Measurements from ENCODE around the gene MDH2. TPM values are rescaled to one million over a fixed set of nuclear protein-coding genes. Genes with fewer than 3 reads are reported as not detected.

The MDH2 gene
- total RNA-seq, 1 donor = 36.6 TPM

DNA sequence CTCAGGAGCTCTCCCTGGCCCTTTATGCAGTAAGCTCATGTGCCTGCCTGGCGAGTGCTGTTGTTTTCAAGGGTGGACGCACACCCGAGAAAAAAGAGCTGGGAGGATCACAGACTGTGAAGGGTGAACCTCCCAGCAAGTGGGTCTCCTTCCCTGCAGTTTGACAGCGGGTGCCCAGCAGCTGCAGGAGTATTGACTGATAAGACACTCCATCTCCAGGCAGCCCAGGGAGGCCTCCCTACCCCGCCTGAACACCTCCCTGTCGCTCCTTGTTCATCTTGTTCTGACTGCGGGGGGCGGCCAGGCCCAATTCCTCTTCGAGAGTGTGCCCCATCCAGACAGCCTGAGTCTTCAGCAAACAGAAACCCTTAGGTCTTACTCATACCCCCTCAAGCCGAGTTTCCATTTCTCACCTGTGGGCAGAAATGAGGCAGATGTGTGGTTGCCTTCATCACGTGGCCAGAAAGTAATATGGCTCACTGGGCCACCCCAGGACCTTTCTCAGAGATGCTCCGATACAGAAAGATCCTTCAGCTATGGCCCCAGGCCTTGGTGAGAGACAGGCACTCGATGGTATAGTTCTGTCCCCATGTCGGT, 17.2 kb downstream of the MDH2 start:
- DNase-seq (ENCODE audit: insufficient read length, low spot score, missing footprints) = peak; percentile 74
- H3K4me2 ChIP-seq (ENCODE audit: insufficient read depth, low read length) = no peak overlapping the region
- TF ChIP-seq, protein P1, sequence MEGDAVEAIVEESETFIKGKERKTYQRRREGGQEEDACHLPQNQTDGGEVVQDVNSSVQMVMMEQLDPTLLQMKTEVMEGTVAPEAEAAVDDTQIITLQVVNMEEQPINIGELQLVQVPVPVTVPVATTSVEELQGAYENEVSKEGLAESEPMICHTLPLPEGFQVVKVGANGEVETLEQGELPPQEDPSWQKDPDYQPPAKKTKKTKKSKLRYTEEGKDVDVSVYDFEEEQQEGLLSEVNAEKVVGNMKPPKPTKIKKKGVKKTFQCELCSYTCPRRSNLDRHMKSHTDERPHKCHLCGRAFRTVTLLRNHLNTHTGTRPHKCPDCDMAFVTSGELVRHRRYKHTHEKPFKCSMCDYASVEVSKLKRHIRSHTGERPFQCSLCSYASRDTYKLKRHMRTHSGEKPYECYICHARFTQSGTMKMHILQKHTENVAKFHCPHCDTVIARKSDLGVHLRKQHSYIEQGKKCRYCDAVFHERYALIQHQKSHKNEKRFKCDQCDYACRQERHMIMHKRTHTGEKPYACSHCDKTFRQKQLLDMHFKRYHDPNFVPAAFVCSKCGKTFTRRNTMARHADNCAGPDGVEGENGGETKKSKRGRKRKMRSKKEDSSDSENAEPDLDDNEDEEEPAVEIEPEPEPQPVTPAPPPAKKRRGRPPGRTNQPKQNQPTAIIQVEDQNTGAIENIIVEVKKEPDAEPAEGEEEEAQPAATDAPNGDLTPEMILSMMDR (IDR thresholded peaks at IDR 0.05; ENCODE audit: extremely low read depth, low read depth, low read length) = no peak
- peaks cover 23% of the 10 kb centered on the region for H3K4me1 ChIP-seq (ENCODE audit: insufficient read depth, low read length)
- no peak overlapping the region for H3K4me3 ChIP-seq (ENCODE audit: insufficient read depth, low read length)
- H3K79me2 ChIP-seq (ENCODE audit: insufficient read depth, low read length) = peaks cover 2% of the 10 kb centered on the region
- peaks cover 12% of the 10 kb centered on the region for H4K20me1 ChIP-seq (ENCODE audit: insufficient read depth, low read length)
- H3K27ac ChIP-seq (ENCODE audit: low read depth, low read length) = no peak overlapping the region
- no peaks in the 10 kb centered on the region for H3K9me3 ChIP-seq (ENCODE audit: low read depth, low read length)
- peaks cover 67% of the 10 kb centered on the region for H3K36me3 ChIP-seq (ENCODE audit: insufficient read depth, low read length)
- no peaks in the 10 kb centered on the region for H3K27me3 ChIP-seq (ENCODE audit: insufficient read depth, low read length)
- H2AFZ ChIP-seq (ENCODE audit: low read length) = no peak overlapping the region

DNA sequence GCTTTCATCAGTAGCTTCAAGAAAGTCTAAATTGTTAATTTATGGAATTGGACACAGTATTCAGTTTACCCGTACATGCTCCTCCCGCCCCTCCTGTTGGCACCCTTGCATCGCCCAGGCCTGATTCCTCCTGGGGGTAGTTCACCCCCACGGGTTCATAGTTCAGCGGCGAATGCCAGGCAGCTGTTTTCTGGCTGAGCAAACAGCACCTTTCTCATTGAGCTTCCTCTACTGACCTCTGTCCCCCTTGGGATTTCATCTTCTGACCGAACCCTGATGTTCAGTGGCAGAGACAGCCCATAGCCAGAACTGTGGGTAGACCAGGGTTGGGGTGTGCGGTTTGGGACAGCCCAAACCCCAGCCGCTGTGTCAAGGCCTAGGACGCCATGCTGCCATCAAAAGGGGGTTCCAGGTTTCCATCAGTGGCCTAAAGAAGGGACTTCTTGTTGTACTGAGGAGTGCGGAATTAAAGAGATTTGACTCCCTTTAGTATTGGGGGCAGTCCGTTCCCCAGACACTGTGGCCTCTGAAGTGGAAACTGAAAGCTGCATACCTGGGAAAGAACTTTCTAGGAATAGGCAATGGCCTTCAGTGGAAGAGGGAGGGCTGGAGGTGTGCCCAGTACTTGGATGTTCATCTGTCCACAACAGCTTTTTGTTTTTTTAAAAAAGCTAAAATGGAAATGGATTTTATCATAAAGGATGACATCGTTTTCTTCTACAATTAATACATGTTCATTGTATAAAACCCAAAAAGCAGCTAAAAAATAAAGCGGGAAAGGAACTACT, 19.0 kb downstream of the MDH2 start:
- Histone ChIP-seq H3K4me3 (ENCODE audit: insufficient read depth, low read length) (no peak overlapping the region), H3K4me2 (ENCODE audit: insufficient read depth, low read length) (no peak overlapping the region), H3K27me3 (ENCODE audit: insufficient read depth, low read length) (no peaks in the 10 kb centered on the region), H2AFZ (ENCODE audit: low read length) (no peak overlapping the region), H3K9me3 (ENCODE audit: low read depth, low read length) (no peaks in the 10 kb centered on the region), H3K79me2 (ENCODE audit: insufficient read depth, low read length) (no peaks in the 10 kb centered on the region), H3K4me1 (ENCODE audit: insufficient read depth, low read length) (peaks cover 23% of the 10 kb centered on the region), H4K20me1 (ENCODE audit: insufficient read depth, low read length) (peaks cover 12% of the 10 kb centered on the region), H3K36me3 (ENCODE audit: insufficient read depth, low read length) (peaks cover 50% of the 10 kb centered on the region), H3K27ac (ENCODE audit: low read depth, low read length) (peak overlapping the region; percentile 75)
- DNase-seq (ENCODE audit: insufficient read length, low spot score, missing footprints) = peak; percentile 68
- TF ChIP-seq, protein P1 (IDR thresholded peaks at IDR 0.05; ENCODE audit: extremely low read depth, low read depth, low read length) = no peak

DNA sequence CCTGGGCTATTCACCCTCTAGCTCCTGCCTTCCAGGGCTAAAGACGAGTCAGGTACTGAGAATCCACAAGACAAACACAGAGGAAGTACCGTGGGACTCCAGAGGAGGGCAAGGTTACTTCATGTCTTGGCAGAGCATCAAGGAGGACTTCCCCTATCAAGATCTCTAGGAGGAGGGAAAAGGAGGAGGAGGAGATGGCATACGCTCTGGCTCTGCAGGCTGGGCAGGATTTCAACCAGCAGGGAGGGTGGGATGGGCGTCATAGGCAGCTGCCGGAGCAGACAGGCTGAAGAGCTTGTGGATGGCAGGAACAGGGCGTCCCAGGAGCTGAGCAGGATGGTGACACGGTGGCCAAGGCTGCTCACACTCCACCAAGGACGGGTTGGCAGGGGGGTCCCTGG, 21.3 kb downstream of the MDH2 start:
- H3K4me3 ChIP-seq (ENCODE audit: insufficient read depth, low read length) = no peak overlapping the region
- H4K20me1 ChIP-seq (ENCODE audit: insufficient read depth, low read length) = peaks cover 7% of the 10 kb centered on the region
- TF ChIP-seq, protein P1 (IDR thresholded peaks at IDR 0.05; ENCODE audit: extremely low read depth, low read depth, low read length) = peak; percentile 37
- no peaks in the 10 kb centered on the region for H3K79me2 ChIP-seq (ENCODE audit: insufficient read depth, low read length)
- H3K27me3 ChIP-seq (ENCODE audit: insufficient read depth, low read length) = no peaks in the 10 kb centered on the region
- H3K9me3 ChIP-seq (ENCODE audit: low read depth, low read length) = no peaks in the 10 kb centered on the region
- peak overlapping the region; percentile 41 for H3K4me2 ChIP-seq (ENCODE audit: insufficient read depth, low read length)
- peak overlapping the region; percentile 20 for H3K27ac ChIP-seq (ENCODE audit: low read depth, low read length)
- H3K4me1 ChIP-seq (ENCODE audit: insufficient read depth, low read length) = peaks cover 23% of the 10 kb centered on the region
- peak; percentile 96 for DNase-seq (ENCODE audit: insufficient read length, low spot score, missing footprints)
- H3K36me3 ChIP-seq (ENCODE audit: insufficient read depth, low read length) = peaks cover 28% of the 10 kb centered on the region
- H2AFZ ChIP-seq (ENCODE audit: low read length) = no peak overlapping the region
